IMR-90 (cell line): ENCODE data around the gene BCAS3. TPM values are rescaled to one million over a fixed set of nuclear protein-coding genes. Genes with fewer than 3 reads are reported as not detected.

Experiments used
- ATAC-seq: fragments of 200-7000 bp; cut with Tn5 transposase; 2 replicates; pipeline ENCODE4 v1.9.1; 2020; ENCODE audit warnings: low read depth, mild to moderate bottlenecking, moderate library complexity
- BruUV-seq: library from RNA; stranded (reverse); fragments of 400-500 nt; replicated peaks from 2 replicates; lab custom pipeline; 2021; lab: Mats Ljungman, UMichigan
- CTCF ChIA-PET: fragments of 300-600 bp; formaldehyde crosslinking; extraction: SDS; loops from one replicate; lab custom pipeline; 2021; ENCODE audit warnings: antibody characterized with exemption; lab: Yijun Ruan, JAX
- POLR2A ChIA-PET: fragments of 300-600 bp; sonication (Branson Sonifier 250); formaldehyde crosslinking; loops from one replicate; lab custom pipeline; 2022; ENCODE audit warnings: antibody characterized with exemption; ENCODE audit not compliant: unreplicated experiment; lab: Charles Lee
- DNase-seq: peaks from one replicate; pipeline ENCODE4 v3.0.0; 2013
- H2AFZ ChIP-seq: replicated peaks from 2 replicates; pipeline ENCODE3; 2013; ENCODE audit warnings: low read length, mild to moderate bottlenecking; ENCODE audit not compliant: poor library complexity
- H2AK5ac ChIP-seq: 2 replicates; pipeline ENCODE4 v1.6.1; 2013; ENCODE audit warnings: low read depth, low read length, inconsistent platforms
- H2AK9ac ChIP-seq: replicated peaks from 2 replicates; pipeline ENCODE3; 2013; ENCODE audit warnings: mild to moderate bottlenecking, low read depth, low read length, moderate library complexity; ENCODE audit not compliant: poor library complexity
- H2BK120ac ChIP-seq: 2 replicates; pipeline ENCODE4 v1.6.1; 2013; ENCODE audit warnings: low read depth, low read length, inconsistent platforms
- H2BK15ac ChIP-seq: 3 replicates; pipeline ENCODE4 v1.6.1; 2013; ENCODE audit warnings: low read depth, low read length, inconsistent platforms
- H2BK20ac ChIP-seq: 2 replicates; pipeline ENCODE4 v1.6.1; 2013; ENCODE audit warnings: low read depth, mild to moderate bottlenecking, inconsistent platforms, low read length, moderate library complexity
- H2BK5ac ChIP-seq: 2 replicates; pipeline ENCODE4 v1.6.1; 2013; ENCODE audit warnings: mild to moderate bottlenecking, low read depth, low read length, inconsistent platforms; ENCODE audit not compliant: poor library complexity, severe bottlenecking
- H3K14ac ChIP-seq: replicated peaks from 2 replicates; pipeline ENCODE4 v1.6.1; 2013; ENCODE audit warnings: low read depth, low read length, inconsistent platforms
- H3K18ac ChIP-seq: 2 replicates; pipeline ENCODE4 v1.6.1; 2013; ENCODE audit warnings: low read depth, low read length, control low read depth
- H3K23ac ChIP-seq: 2 replicates; pipeline ENCODE4 v1.6.1; 2013; ENCODE audit warnings: low read depth, low read length, inconsistent platforms
- H3K27ac ChIP-seq: 2 replicates; pipeline ENCODE4 v1.5.1; 2013; ENCODE audit warnings: mild to moderate bottlenecking, control low read depth, low read length; ENCODE audit not compliant: insufficient read depth
- H3K27me3 ChIP-seq: 2 replicates; pipeline ENCODE4 v1.6.1; 2013; ENCODE audit warnings: low read length; ENCODE audit not compliant: control insufficient read depth, insufficient read depth
- H3K36me3 ChIP-seq: 2 replicates; pipeline ENCODE4 v1.6.1; 2013; ENCODE audit warnings: low read length, mixed read lengths; ENCODE audit not compliant: control insufficient read depth, insufficient read depth
- H3K4ac ChIP-seq: 2 replicates; pipeline ENCODE4 v1.6.1; 2013; ENCODE audit warnings: low read depth, low read length, inconsistent platforms
- H3K4me1 ChIP-seq: 2 replicates; pipeline ENCODE4 v1.6.1; 2013; ENCODE audit warnings: low read length, mixed read lengths; ENCODE audit not compliant: control insufficient read depth, insufficient read depth
- H3K4me2 ChIP-seq: 2 replicates; pipeline ENCODE4 v1.6.1; 2013; ENCODE audit warnings: low read depth, mild to moderate bottlenecking, control low read depth, low read length, moderate library complexity
- H3K4me3 ChIP-seq: 2 replicates; pipeline ENCODE4 v1.5.1; 2013; ENCODE audit warnings: low read depth, mild to moderate bottlenecking, control low read depth, low read length, moderate library complexity; ENCODE audit not compliant: insufficient read depth
- H3K56ac ChIP-seq: 2 replicates; pipeline ENCODE4 v1.6.1; 2013; ENCODE audit warnings: low read length, inconsistent platforms; ENCODE audit not compliant: insufficient read depth; ENCODE audit errors: extremely low read depth
- H3K79me1 ChIP-seq, 2 experiments: 2 replicates each; pipeline ENCODE4 v1.6.1; 2013; ENCODE audit warnings: low read length in 2 of 2, inconsistent platforms in 1 of 2, low read depth in 1 of 2
- H3K9ac ChIP-seq: 2 replicates; pipeline ENCODE4 v1.6.1; 2013; ENCODE audit warnings: low read depth, low read length, control low read depth
- H3K9me1 ChIP-seq: 2 replicates; pipeline ENCODE4 v1.6.1; 2013; ENCODE audit warnings: low read length, inconsistent platforms; ENCODE audit not compliant: insufficient read depth
- H3K9me3 ChIP-seq: 2 replicates; pipeline ENCODE4 v1.6.1; 2013; ENCODE audit warnings: low read length; ENCODE audit not compliant: control insufficient read depth, insufficient read depth
- H4K20me1 ChIP-seq: 2 replicates; pipeline ENCODE4 v1.6.1; 2013; ENCODE audit warnings: low read length, inconsistent platforms; ENCODE audit not compliant: insufficient read depth
- H4K5ac ChIP-seq: 2 replicates; pipeline ENCODE4 v1.6.1; 2013; ENCODE audit warnings: mild to moderate bottlenecking, low read depth, low read length, control low read depth
- H4K8ac ChIP-seq, 2 experiments: 2 replicates each; pipeline ENCODE4 v1.6.1; 2013; ENCODE audit warnings: low read depth in 2 of 2, low read length in 2 of 2, control low read depth in 1 of 2, inconsistent platforms in 1 of 2
- H4K91ac ChIP-seq: 2 replicates; pipeline ENCODE4 v1.6.1; 2013; ENCODE audit warnings: low read depth, low read length, inconsistent platforms; ENCODE audit not compliant: insufficient read depth
- BHLHE40 ChIP-seq: fragments of 150-350 bp; IDR thresholded peaks from 2 replicates; pipeline ENCODE4 v1.6.1; 2016; ENCODE audit warnings: mild to moderate bottlenecking, low read depth, low read length
- CEBPB ChIP-seq: IDR thresholded peaks from 2 replicates; pipeline ENCODE4 v1.6.1; 2012; ENCODE audit warnings: low read depth, low read length, improper control_type of control experiment
- FOS ChIP-seq: fragments of 150-350 bp; IDR thresholded peaks from 2 replicates; pipeline ENCODE4 v1.6.1; 2016; ENCODE audit warnings: low read depth, low read length
- MAFK ChIP-seq: IDR thresholded peaks from 2 replicates; pipeline ENCODE4 v1.6.1; 2012; ENCODE audit warnings: low read depth, low read length, improper control_type of control experiment
- MAZ ChIP-seq: IDR thresholded peaks from 2 replicates; pipeline ENCODE4 v1.6.1; 2012; ENCODE audit warnings: low read depth, mild to moderate bottlenecking, low read length, improper control_type of control experiment, moderate library complexity, borderline replicate concordance
- MXI1 ChIP-seq: IDR thresholded peaks from 2 replicates; pipeline ENCODE4 v1.6.1; 2012; ENCODE audit warnings: low read depth, mild to moderate bottlenecking, low read length, moderate library complexity, borderline replicate concordance
- RAD21 ChIP-seq: IDR thresholded peaks from 2 replicates; pipeline ENCODE4 v1.6.1; 2012; ENCODE audit warnings: low read length, improper control_type of control experiment
- SMC3 ChIP-seq: fragments of 150-350 bp; IDR thresholded peaks from 2 replicates; pipeline ENCODE4 v1.6.1; 2016; ENCODE audit warnings: low read depth, mild to moderate bottlenecking, antibody characterized with exemption, low read length, moderate library complexity
- WGBS, 2 experiments: methylation state at CpG; one replicate each; pipeline versions ENCODE4 v1.1.5 to v1.1.7; 2013; ENCODE audit warnings: missing lambda C conversion rate in 2 of 2; ENCODE audit not compliant: insufficient read length in 1 of 2; ENCODE audit errors: extremely low coverage in 2 of 2; 5-methylcytosine and 5-hydroxymethylcytosine counted together
- dilution Hi-C: fragments of 300-500 bp; cut with HindIII; formaldehyde crosslinking; loops from one replicate; pipeline ENCODE4 v1.14.3; 2018; ENCODE audit warnings: low sequenced_read_pairs; ENCODE audit not compliant: unreplicated experiment
- in situ Hi-C: fragments of 300-500 bp; cut with MboI; formaldehyde crosslinking; loops from 3 replicates; pipeline ENCODE4 v1.14.3; 2019; ENCODE audit warnings: low sequenced_read_pairs, inconsistent platforms, mixed read lengths
- intact Hi-C: fragments of 100-400 bp; cut with micrococcal nuclease; formaldehyde crosslinking; loops from 2 replicates; pipeline ENCODE4 v1.10.0; 2022
- polyA plus RNA-seq, 3 experiments: library from polyadenylated mRNA; depleted of rRNA; stranded (reverse); fragments of >200 nt; gene quantifications; 2 replicates each; pipeline ENCODE4 v1.2.3, GENCODE V29; 2012; ENCODE audit warnings: low replicate concordance in 1 of 3
- total RNA-seq: library from RNA; depleted of rRNA; stranded (reverse); fragments of >200 nt; gene quantifications from 2 replicates; pipeline ENCODE4 v1.2.3, GENCODE V29; 2012
- TF ChIP-seq, protein P1 (sequence below): fragments of 150-350 bp; IDR thresholded peaks from 2 replicates; pipeline ENCODE4 v1.6.1; 2016; ENCODE audit warnings: low read depth, mild to moderate bottlenecking, low read length, moderate library complexity, borderline replicate concordance
- TF ChIP-seq, protein P2 (sequence below): fragments of 150-350 bp; IDR thresholded peaks from 2 replicates; pipeline ENCODE4 v1.6.1; 2017; ENCODE audit warnings: mild to moderate bottlenecking, antibody characterized with exemption, low read length, low read depth
- TF ChIP-seq, protein P3 (sequence below): conservative IDR thresholded peaks from 2 replicates; pipeline ENCODE4 v1.5.1; 2012; ENCODE audit warnings: mild to moderate bottlenecking, low read depth, low read length, improper control_type of control experiment

The BCAS3 gene
- total and polyA plus RNA-seq, 2 of the 4 experiments (the other 2 are of a cell fraction): 6.3 to 27.1 TPM

DNA sequence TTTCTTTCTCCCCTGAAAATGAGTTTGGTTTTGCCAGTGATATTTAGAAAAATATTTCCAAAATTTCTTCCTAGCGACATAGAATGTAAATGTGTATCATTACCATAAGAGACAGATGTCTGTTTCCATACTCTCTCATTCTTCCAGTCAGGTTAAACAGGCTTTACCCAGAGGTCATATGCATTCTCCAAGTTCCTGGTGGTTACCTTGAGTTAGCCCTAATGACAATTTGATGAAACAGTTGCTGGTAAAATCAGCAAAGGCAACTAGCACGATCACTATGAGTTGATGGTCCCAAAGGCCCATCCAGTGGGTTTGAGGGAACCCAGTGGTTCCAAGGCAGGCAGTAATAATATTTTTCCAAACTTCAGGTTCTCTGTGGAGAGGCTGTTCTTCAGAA is 618.4 kb downstream of the BCAS3 start:
- CTCF ChIA-PET: no interaction called here
- Histone ChIP-seq H3K14ac (no peak overlapping the region), H2BK5ac (no peak overlapping the region), H4K91ac (no peak overlapping the region), H3K4me1 (peaks cover 26% of the 10 kb centered on the region), H3K79me1 (peaks cover 5 to 26% of the 10 kb centered on the region in 2 experiments; a peak in 2 of 4 replicates), H2BK15ac (0 out of 3 replicates have a peak overlapping the region, but pooled peaks have one; percentile 56), H3K23ac (0 out of 2 replicates have a peak overlapping the region, but pooled peaks have one; percentile 27), H3K9ac (no peak overlapping the region), H4K5ac (no peak overlapping the region), H4K8ac (no peak overlapping the region), H3K9me1 (peaks cover 16% of the 10 kb centered on the region), H2AK5ac (no peak overlapping the region), H3K56ac (no peak overlapping the region), H3K27ac (no peak overlapping the region), H3K4ac (peak overlapping the region; percentile 15; the same call in 1 of the 2 replicates), H2BK120ac (peak overlapping the region; percentile 26), H3K4me2 (no peak overlapping the region), H3K36me3 (no peaks in the 10 kb centered on the region), H2AFZ (no peak overlapping the region), H3K4me3 (no peak overlapping the region), H4K20me1 (no peaks in the 10 kb centered on the region), H3K27me3 (no peaks in the 10 kb centered on the region), H2AK9ac (no peak overlapping the region), H2BK20ac (no peak overlapping the region; the same call in 1 of the 2 replicates), H3K18ac (no peak overlapping the region), H3K9me3 (no peaks in the 10 kb centered on the region)
- ATAC-seq (no peak), DNase-seq (no peak)
- intact Hi-C loops (no loop called here), dilution Hi-C loops (no loop called here), in situ Hi-C loops (no loop called here)
- 86% methylated on average over 1 of the region's 2 CpGs; no CpG with 5 or more reads in 1 of the 2 experiments for WGBS, 2 experiments
- no peak for TF ChIP-seq RAD21
- TF ChIP-seq, protein P1, sequence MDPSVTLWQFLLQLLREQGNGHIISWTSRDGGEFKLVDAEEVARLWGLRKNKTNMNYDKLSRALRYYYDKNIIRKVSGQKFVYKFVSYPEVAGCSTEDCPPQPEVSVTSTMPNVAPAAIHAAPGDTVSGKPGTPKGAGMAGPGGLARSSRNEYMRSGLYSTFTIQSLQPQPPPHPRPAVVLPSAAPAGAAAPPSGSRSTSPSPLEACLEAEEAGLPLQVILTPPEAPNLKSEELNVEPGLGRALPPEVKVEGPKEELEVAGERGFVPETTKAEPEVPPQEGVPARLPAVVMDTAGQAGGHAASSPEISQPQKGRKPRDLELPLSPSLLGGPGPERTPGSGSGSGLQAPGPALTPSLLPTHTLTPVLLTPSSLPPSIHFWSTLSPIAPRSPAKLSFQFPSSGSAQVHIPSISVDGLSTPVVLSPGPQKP: no peak
- TF ChIP-seq MAFK: no peak
- TF ChIP-seq BHLHE40: no peak
- no peak for TF ChIP-seq MXI1
- TF ChIP-seq, protein P2, sequence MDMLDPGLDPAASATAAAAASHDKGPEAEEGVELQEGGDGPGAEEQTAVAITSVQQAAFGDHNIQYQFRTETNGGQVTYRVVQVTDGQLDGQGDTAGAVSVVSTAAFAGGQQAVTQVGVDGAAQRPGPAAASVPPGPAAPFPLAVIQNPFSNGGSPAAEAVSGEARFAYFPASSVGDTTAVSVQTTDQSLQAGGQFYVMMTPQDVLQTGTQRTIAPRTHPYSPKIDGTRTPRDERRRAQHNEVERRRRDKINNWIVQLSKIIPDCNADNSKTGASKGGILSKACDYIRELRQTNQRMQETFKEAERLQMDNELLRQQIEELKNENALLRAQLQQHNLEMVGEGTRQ: no peak
- no peak for TF ChIP-seq CEBPB
- TF ChIP-seq, protein P3, sequence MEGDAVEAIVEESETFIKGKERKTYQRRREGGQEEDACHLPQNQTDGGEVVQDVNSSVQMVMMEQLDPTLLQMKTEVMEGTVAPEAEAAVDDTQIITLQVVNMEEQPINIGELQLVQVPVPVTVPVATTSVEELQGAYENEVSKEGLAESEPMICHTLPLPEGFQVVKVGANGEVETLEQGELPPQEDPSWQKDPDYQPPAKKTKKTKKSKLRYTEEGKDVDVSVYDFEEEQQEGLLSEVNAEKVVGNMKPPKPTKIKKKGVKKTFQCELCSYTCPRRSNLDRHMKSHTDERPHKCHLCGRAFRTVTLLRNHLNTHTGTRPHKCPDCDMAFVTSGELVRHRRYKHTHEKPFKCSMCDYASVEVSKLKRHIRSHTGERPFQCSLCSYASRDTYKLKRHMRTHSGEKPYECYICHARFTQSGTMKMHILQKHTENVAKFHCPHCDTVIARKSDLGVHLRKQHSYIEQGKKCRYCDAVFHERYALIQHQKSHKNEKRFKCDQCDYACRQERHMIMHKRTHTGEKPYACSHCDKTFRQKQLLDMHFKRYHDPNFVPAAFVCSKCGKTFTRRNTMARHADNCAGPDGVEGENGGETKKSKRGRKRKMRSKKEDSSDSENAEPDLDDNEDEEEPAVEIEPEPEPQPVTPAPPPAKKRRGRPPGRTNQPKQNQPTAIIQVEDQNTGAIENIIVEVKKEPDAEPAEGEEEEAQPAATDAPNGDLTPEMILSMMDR: no peak
- no peak for TF ChIP-seq MAZ
- TF ChIP-seq FOS: no peak
- no peak for TF ChIP-seq SMC3
- BruUV-seq: no TSS peak
- POLR2A ChIA-PET: no interaction called here
